ENCODE results near the gene PSMD6.
A peak's percentile ranks its signal among the peaks of the same experiment; 100 is the strongest.

PSMD6 gene

DNA sequence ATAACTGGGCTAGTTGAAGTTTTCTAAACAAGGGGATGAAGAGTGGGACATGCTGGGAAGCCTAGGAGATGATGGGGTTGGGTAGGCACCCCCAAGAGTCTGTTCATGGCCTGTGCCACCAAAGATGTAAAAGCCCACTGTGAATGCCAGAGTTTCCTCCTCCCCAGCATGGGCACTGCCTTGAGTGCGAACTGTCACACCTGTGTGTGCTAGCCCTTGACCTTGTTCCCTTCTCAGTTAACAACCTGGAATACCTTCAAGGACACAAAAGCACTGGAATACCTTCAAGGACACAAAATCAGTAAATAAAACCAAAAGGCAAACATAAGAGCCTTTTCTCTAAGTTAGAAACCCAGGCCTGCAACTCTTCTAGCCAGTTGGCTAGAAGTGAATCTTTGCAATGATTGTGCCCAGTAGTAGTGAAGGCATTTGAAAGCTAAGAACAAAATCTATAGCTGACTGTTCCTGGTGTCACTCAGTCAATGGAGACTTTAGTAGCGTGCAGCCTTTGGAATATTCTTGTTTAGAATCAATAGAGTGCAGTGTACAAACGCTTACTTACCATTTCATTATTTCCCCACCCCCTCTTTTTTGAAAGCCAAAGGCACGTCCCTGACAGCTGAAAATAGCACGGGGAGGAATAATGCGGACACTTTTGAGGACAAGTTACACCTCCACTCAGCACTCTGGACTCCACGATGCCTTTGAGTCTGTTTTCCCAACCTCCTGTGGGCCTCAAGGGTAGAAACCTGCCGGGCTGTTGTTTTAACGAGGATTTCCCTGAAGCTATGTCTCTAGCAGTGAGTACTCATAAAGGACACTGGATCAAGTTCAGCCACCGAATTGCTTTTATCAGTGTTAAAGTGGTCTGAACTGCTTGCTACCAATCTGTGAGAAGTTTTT lies 24.2 kb downstream of the PSMD6 start:
- TF ChIP-seq, protein P1, sequence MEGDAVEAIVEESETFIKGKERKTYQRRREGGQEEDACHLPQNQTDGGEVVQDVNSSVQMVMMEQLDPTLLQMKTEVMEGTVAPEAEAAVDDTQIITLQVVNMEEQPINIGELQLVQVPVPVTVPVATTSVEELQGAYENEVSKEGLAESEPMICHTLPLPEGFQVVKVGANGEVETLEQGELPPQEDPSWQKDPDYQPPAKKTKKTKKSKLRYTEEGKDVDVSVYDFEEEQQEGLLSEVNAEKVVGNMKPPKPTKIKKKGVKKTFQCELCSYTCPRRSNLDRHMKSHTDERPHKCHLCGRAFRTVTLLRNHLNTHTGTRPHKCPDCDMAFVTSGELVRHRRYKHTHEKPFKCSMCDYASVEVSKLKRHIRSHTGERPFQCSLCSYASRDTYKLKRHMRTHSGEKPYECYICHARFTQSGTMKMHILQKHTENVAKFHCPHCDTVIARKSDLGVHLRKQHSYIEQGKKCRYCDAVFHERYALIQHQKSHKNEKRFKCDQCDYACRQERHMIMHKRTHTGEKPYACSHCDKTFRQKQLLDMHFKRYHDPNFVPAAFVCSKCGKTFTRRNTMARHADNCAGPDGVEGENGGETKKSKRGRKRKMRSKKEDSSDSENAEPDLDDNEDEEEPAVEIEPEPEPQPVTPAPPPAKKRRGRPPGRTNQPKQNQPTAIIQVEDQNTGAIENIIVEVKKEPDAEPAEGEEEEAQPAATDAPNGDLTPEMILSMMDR (IDR thresholded peaks at IDR 0.05; ENCODE audit: extremely low read depth, insufficient read depth, missing control alignments) = no peak
- DNase-seq (ENCODE audit: low spot score) = no peak
- in situ Hi-C loops (cut with MboI; ENCODE audit: low pct_unique_long_range_greater_than_20kb, low sequenced_read_pairs, unreplicated experiment) = no loop called here

DNA sequence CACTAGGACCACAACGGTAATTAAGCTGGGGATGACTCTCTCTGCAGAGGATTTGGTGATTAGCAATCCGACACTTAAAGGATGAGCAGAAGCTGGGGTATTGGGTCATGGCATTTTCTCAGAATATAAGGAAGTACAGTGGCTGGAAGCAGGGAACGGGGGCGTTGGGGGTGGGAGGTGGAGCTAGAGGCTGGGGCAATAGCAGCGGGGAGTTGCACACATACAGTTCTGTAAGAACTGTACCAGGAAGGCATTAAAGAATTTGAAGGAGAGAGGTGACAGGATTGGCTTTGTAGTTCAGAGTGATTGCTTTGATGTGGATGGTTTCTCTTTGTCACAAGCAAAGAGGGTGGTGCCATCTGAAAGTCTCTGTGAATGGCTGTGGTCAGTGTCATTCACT lies 28.2 kb downstream of the PSMD6 start:
- in situ Hi-C loops (cut with MboI; ENCODE audit: low pct_unique_long_range_greater_than_20kb, low sequenced_read_pairs, unreplicated experiment) = no loop called here
- no peak for DNase-seq (ENCODE audit: low spot score)
- TF ChIP-seq, protein P1 (IDR thresholded peaks at IDR 0.05; ENCODE audit: extremely low read depth, insufficient read depth, missing control alignments) = no peak

DNA sequence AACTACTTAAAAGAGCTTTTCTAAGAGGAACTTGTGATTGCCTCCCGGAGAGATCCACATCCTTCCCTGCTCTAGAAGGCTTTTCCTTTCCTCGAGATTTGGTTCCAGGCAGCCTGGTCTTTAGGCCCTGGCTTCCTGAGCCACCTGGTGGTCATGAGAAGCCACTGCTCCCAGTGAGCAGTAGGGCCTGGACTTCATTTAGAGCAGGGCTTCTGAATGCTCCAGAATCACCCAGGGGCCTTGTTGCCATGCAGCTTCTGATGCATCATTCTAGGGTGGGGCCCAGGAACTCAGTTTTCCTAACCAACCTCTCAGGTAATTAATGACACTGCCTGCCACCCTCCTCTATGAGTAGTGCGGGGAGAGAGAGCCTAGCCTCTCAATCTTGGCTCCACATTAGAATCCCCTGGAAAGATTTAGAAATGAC lies 29.6 kb downstream of the PSMD6 start:
- TF ChIP-seq, protein P1 (IDR thresholded peaks at IDR 0.05; ENCODE audit: extremely low read depth, insufficient read depth, missing control alignments) = peak; percentile 96
- in situ Hi-C loops (cut with MboI; ENCODE audit: low pct_unique_long_range_greater_than_20kb, low sequenced_read_pairs, unreplicated experiment) = no loop called here
- peak; percentile 67 for DNase-seq (ENCODE audit: low spot score)

DNA sequence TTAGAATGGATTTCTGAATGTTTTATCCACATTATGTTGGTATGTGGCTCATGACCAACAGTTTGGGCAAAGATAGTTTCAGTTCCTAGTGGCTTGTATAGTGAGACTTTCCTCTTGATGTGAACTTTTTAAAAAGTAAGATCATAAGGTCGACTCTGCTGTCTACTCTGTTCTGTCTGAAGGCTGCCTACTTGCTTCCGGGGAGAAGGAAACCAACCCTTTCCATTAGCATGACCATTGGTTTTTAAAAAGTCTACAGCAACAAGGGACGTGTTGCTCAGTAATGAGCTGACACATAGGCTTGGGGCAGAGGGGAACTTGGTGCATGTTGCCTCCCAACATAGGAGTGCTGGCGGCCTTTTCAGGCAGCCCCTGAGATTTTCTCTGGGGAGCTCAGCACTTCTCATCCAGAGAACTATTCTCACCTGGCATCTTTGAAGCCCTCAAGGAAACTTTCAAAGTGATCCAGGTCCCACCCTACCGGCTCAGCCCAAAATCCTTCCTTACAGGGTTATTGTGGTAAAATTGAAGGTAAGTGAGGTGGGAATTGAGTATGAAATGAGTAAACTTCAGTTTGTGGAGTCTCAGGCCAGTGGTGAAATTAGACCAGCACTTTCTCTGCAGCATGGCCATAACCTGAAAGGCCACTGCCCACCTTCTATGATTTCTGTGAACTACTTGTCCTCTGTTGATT lies 30.6 kb downstream of the PSMD6 start:
- no peak for DNase-seq (ENCODE audit: low spot score)
- TF ChIP-seq, protein P1 (IDR thresholded peaks at IDR 0.05; ENCODE audit: extremely low read depth, insufficient read depth, missing control alignments) = no peak
- in situ Hi-C loops (cut with MboI; ENCODE audit: low pct_unique_long_range_greater_than_20kb, low sequenced_read_pairs, unreplicated experiment) = no loop called here

DNA sequence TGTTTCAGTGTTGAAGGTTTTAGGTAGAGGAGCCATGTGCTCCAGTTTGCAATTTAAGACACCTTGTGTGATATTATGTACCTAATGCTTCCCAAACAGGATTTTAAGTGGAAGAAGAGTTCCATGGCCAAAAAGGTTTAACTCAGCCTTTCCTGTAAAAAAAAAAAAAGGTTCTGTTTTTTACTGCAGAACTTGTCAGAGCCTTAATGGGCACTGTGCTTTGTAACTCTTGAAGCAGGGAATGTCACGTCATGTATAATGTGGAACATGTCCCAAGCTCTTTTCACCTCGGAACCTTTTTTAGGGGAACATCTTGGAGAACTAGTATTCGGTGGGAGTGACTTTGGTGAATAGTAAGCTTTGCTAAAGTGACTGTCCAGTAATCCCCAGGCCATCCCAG lies 31.6 kb downstream of the PSMD6 start:
- TF ChIP-seq, protein P1 (IDR thresholded peaks at IDR 0.05; ENCODE audit: extremely low read depth, insufficient read depth, missing control alignments) = no peak
- in situ Hi-C loops (cut with MboI; ENCODE audit: low pct_unique_long_range_greater_than_20kb, low sequenced_read_pairs, unreplicated experiment) = no loop called here
- no peak for DNase-seq (ENCODE audit: low spot score)

DNA sequence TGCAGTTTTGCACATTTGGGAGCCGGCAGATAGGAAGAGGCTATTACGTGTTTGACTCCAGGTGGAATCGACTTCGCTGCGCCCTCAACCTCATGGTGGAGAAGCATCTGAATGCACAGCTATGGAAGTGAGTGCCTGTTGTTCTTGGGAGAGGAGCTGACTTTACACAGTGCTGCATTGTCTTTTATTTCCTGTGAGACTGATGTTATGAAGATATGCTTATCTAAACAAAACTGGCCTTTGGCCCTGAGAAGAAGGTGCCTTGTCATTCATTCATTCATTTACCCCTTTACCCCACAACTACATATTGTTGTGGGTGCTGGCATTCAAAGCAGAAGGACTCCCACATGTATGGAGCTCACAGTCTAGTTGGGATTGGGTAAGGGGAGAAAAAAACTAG lies 32.6 kb downstream of the PSMD6 start:
- DNase-seq (ENCODE audit: low spot score) = no peak
- in situ Hi-C loops (cut with MboI; ENCODE audit: low pct_unique_long_range_greater_than_20kb, low sequenced_read_pairs, unreplicated experiment) = no loop called here
- TF ChIP-seq, protein P1 (IDR thresholded peaks at IDR 0.05; ENCODE audit: extremely low read depth, insufficient read depth, missing control alignments) = no peak

All from GM13977 (cell line).